Measurements from ENCODE around the gene DUSP21.
A peak's percentile ranks its signal among the peaks of the same experiment; 100 is the strongest.
"Not testable (repeated sequence)": the region's sequence is repeated elsewhere in the genome, so short reads cannot be mapped to it uniquely, and the experiment has no call there.

Gene DUSP21

DNA sequence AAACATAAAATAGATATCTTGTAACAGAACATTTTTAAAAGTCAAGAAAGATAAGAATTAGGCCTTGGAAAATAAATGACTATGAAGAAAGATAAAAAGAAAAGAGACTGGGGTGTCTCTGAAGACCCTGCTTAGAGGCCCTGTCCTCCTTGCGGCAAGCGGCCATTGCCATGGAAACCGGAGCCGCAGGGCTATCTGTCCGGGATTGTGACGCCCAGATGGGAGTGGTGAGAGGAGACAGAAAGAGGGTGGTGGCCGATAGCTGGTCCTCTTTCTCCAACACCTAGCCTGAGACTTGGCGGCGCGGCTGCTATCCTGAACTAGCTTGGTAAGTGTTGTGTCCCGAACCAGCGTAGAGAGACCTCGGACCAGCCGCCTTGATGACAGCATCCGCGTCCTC, at the start of gene DUSP21:
DUSP21 (plus strand) TSS at position 269 of the 400 bp plus-strand sequence; CDS start at position 381, 112 bp downstream.
- no peak for DNase-seq (ENCODE audit: low spot score)

- no peak for DNase-seq (ENCODE audit: low spot score)
Observed at GRCh38 chrX:44795945-44796450, 47.8 kb upstream of the DUSP21 start.

DNA sequence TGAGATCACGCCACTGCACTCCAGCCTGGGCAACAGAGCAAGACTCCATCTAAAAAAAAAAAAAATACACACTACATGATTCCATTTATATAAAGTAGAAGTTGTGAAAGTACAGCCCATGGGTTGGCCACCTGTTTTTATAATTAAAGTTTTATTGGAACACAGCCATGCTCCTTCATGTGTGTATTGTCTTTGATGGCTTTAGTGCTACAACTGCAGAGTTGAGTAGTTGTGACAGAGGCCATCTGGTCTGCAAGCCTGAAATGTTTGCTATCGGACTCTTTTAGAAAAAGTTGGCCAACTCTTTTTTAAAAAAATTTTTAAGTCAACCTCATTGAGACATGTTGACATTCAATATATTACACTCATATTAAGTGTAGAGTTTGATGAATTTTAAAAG, 41.2 kb upstream of the DUSP21 start:
- no peak for DNase-seq (ENCODE audit: low spot score)

GRCh38 chrX:44815681-44816080, 28.1 kb upstream of the DUSP21 start:
- DNase-seq (ENCODE audit: low spot score) = no peak

- DNase-seq (ENCODE audit: low spot score) = no peak
Observed at GRCh38 chrX:44816367-44816766, 27.5 kb upstream of the DUSP21 start.

GRCh38 chrX:44817029-44817428, 26.8 kb upstream of the DUSP21 start:
- DNase-seq (ENCODE audit: low spot score) = no peak

GRCh38 chrX:44822601-44823000, 21.2 kb upstream of the DUSP21 start:
- no peak for DNase-seq (ENCODE audit: low spot score)

GRCh38 chrX:44823193-44823592, 20.6 kb upstream of the DUSP21 start:
- not testable (repeated sequence) for DNase-seq (ENCODE audit: low spot score)

- no peak for DNase-seq (ENCODE audit: low spot score)
Observed at GRCh38 chrX:44828008-44828605, 15.7 kb upstream of the DUSP21 start.

DNA sequence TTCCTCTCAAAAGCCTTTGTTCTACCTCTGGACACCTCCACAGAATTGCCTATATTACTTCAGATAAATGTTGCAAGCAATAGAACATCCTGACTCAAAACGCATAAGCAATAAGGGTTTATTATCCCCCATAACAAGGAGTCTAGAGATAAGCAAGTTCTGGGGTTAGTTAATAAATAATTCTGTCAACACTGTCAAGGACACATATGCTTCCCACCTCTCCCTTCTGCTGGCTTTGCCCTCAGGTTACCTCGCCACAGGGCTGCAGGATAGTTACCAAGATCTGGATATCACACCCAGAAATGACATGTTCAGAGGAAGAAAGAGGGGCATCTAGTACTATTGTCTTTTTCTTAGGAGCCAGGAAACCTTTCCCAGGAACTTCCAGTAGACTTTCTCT, 14.0 kb upstream of the DUSP21 start:
- DNase-seq (ENCODE audit: low spot score) = no peak

- no peak for DNase-seq (ENCODE audit: low spot score)
Observed at GRCh38 chrX:44842550-44843317, 1.1 kb upstream of the DUSP21 start.

DNA sequence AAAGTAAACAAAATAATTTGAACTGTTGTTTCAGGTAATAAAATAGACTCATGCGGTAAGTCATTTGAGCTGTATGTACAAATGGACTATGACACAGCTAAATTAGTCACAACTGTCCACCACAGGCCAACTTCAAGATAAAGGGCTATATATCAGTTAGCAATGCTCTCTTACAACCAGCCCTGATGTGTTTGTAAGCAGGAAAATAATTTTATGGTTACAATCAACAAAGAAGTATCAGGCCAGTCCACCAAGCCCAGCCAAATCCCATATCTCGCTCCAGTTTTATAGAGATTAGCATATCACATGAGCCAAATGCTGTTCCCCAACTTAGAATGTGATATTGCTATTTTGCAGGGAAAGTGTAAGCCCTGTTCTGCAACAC, 511 bp upstream of the DUSP21 start:
- no peak for DNase-seq (ENCODE audit: low spot score)

- DNase-seq (ENCODE audit: low spot score) = no peak
Observed at GRCh38 chrX:44844204-44844603, 383 bp downstream of the DUSP21 start.

DNA sequence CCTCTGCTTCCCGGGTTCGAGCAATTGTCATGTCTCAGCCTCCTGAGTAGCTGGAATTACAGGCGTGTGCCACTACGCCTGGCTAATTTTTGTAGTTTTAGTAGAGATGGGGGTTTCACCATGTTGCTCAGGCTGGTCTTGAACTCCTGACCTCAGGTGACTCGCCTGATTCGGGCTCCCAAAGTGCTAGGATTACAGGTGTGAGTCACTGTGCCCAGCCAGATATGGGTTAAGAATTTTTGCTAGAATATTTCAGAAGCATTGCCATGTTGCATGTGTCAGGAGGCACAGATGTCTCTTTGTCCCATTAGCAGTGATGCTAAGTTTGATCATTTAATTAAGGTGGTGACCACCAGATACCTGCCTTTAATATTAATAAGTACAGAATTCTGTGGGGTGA, 7.1 kb downstream of the DUSP21 start:
- DNase-seq (ENCODE audit: low spot score) = not testable (repeated sequence)

- DNase-seq (ENCODE audit: low spot score) = no peak
Observed at GRCh38 chrX:44871114-44871645, 27.4 kb downstream of the DUSP21 start.

GRCh38 chrX:44871931-44872820, 28.4 kb downstream of the DUSP21 start:
- peak; percentile 59 for DNase-seq (ENCODE audit: low spot score)

- DNase-seq (ENCODE audit: low spot score) = peak; percentile 94
Observed at GRCh38 chrX:44872821-44873414, 29.1 kb downstream of the DUSP21 start, which contains the start of gene KDM6A. TSS of gene KDM6A (plus strand) at chrX:44873188. CDS start at chrX:44873552, 364 bp downstream.

- peak; percentile 40 for DNase-seq (ENCODE audit: low spot score)
Observed at GRCh38 chrX:44873415-44874276, 29.8 kb downstream of the DUSP21 start.

DNA sequence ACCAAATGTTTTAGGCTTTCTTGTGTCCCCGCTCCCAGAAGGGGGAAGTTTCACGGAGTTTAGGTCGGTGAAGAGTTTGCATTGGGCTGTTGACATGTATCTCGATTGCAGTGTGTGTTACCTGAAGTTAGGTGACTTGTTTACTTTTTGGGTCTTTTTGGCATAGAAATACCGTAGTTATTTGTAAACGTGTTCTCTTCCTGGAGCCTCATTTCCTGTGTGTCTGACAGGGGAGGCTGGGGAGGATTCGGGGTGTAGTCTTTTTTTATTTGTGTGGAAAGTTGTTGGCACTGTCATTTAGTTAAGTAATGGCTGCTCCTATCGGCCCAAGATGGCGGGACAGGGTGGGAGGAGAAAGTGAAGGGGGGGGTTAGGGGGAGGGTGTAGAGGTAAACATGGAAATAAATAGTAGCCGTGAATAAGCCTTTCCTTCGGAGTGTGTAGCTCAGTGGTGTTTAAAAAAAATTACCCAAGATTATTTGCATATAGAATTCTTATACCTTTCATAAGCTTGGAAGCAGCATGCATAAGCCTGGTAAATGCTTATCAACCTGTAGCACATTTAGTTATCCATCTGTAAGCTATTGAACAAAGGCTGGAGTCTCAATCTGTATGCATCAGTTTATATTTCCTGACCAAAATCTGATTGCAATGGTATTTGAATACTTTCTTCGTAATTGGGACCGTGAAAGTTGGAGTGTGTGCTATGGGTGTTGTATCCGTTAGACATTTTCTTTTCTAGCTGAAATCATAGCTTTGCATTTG, 30.8 kb downstream of the DUSP21 start:
- DNase-seq (ENCODE audit: low spot score) = peak; percentile 65

- no peak for DNase-seq (ENCODE audit: low spot score)
Observed at GRCh38 chrX:44875185-44875489, 31.3 kb downstream of the DUSP21 start.
